Coronary artery (tissue), 2 donors: Measurements from ENCODE around the gene DHCR24.
"Not testable (repeated sequence)": the region's sequence is repeated elsewhere in the genome, so short reads cannot be mapped to it uniquely, and the experiment has no call there.

Source experiments
- DNase-seq: peaks from one replicate; pipeline ENCODE4 v3.0.0-alpha.2; 2017; ENCODE audit warnings: low spot score
- H3K27ac ChIP-seq, 2 donors: fragments of 200-600 bp; sonication (generic); one replicate each; pipeline ENCODE4 v1.5.1; 2016 to 2019
- H3K4me3 ChIP-seq: fragments of 200-600 bp; sonication (generic); 2 replicates; pipeline ENCODE4 v1.5.1; 2016; ENCODE audit warnings: mild to moderate bottlenecking, moderate library complexity
- CTCF ChIP-seq: fragments of 200-600 bp; sonication (generic); IDR thresholded peaks from one replicate; pipeline ENCODE4 v1.5.1; 2019; ENCODE audit warnings: antibody characterized with exemption

DHCR24 gene

GRCh38 chr1:54927472-54928240 lies 40.7 kb upstream of the DHCR24 start:
- no peak for TF ChIP-seq CTCF
- Histone ChIP-seq H3K27ac (no peak overlapping the region), H3K4me3 (no peak overlapping the region)
- no peak for DNase-seq

DNA sequence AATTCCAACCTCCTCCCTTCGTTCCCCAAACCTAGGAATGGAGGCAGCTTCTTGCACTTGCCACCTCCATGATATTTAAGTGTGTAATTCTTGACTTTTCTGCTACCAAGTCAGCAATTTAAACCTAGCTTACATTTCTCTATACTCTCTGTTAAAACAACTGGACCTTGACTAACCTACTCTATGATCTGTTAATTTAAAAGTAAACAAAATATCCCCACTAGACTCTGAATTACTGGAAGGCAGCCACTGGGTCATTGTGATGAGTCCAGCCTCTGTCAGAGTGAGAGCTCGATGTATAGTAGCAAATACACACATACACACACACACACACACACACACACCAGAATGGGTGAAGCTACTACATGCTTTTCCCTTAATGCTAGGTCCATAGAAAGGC lies 40.0 kb upstream of the DHCR24 start:
- no peak for DNase-seq
- TF ChIP-seq CTCF = no peak
- Histone ChIP-seq H3K27ac (no peak overlapping the region), H3K4me3 (no peak overlapping the region)

DNA sequence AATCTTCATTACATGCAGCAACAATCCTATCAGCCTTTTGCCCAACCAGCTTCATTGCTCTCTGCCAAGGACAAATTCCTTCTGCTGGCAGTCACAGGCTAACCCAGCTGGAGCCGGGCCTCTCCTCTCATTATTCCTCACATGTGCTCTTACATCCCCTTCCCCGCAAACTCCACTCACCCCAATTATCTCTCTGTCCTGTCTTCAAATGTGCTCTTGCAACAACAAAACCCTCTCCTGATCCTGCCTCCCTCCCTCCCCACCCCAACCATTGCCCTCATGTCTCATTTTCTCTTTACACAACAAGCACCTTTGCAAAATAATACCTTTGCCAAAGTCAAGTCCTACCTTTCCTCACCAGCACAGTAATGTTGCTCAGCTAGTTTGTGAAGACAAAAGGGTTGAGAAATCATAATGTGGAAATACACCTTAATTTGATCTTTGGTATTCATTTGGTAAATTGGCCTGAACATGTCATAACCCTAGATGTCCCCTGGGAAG lies 36.0 kb upstream of the DHCR24 start:
- Histone ChIP-seq H3K27ac (no peak overlapping the region), H3K4me3 (no peak overlapping the region)
- no peak for DNase-seq
- no peak for TF ChIP-seq CTCF

- no peak for DNase-seq
- H3K4me3 ChIP-seq = no peak overlapping the region
- no peak overlapping the region for H3K27ac ChIP-seq
- TF ChIP-seq CTCF = no peak
Observed at GRCh38 chr1:54922040-54922761, 35.2 kb upstream of the DHCR24 start.

- no peak overlapping the region for H3K27ac ChIP-seq
Observed at GRCh38 chr1:54919367-54920359, 32.7 kb upstream of the DHCR24 start.

GRCh38 chr1:54911076-54911475 lies 24.1 kb upstream of the DHCR24 start:
- not testable (repeated sequence) for H3K4me3 ChIP-seq, H3K27ac ChIP-seq, DNase-seq

More at GRCh38 chr1:54919367-54920359, 32.7 kb upstream of the DHCR24 start:
- no peak overlapping the region for H3K4me3 ChIP-seq
- TF ChIP-seq CTCF = no peak
- DNase-seq = no peak

DNA sequence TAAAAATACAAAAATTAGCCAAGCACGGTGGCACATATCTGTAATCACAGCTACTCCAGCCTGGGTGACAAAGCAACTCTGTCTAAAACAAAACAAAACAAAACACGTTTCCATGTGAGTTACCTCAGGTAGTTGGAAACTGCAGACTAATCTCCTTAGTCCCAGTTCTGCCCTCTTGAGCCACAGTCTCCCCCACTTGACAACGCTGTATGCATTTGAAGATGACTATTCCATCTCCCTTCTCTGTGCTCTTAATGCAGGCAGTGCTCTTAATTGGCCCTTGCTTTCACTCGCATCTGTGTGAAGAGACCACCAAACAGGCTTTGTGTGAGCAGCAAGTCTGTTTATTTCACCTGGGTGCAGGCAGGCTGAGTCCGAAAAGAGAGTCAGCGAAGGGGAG lies 19.6 kb upstream of the DHCR24 start:
- Histone ChIP-seq H3K4me3 (no peak overlapping the region), H3K27ac (no peak overlapping the region)
- TF ChIP-seq CTCF = no peak
- DNase-seq = no peak
